NCI-H146 treated with DMSO at 0.1 percent for 48 hours (cell line): ENCODE results near the gene NELL1.

Experiments used
- DNase-seq: peaks from one replicate; lab custom pipeline; 2025; ENCODE audit not compliant: unreplicated experiment; lab: John Stamatoyannopoulos, UW

NELL1 gene

DNA sequence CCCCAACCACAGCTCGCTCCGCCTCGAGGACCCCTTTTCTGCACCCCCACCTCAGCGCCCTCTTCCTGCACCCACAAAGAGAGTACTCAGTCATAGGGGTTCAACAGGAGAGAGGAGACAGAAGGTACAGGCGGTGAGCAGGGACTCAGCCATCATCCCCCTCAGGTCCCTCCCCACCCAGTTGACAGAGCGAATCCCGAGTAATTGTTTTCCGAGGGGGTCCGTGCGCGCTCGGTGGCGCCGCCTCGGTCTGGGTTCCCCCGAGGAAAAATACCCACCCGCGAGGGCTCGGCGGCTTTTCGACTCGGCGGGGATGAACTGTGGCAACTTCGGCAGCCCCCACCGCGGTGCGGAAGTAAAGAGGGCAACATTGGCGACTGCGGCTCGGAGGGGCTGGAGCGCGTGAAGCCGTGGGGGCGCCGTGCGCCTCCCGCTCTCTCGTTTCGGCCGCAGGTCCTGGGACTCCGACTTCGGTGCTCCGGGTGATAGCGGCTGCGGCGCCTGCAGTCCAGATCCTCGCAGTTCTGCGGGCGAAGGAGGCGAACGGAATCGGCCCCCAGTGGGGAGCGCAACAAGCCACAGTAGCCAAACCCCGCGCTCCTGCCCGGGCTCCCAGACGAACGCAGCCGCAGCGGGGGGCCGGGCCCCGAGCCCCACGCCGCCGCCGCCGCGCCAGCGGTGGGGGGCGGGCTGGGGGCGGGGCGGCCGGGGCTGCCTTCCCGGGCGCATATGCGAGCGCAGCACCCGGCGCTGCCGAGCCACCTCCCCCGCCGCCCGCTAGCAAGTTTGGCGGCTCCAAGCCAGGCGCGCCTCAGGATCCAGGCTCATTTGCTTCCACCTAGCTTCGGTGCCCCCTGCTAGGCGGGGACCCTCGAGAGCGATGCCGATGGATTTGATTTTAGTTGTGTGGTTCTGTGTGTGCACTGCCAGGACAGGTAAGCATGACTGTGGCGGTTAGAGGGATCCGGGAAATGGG, at the start of gene NELL1:
NELL1 (plus strand) TSS at position 743 of the 976 bp plus-strand sequence.
- DNase-seq = peak; percentile 23

DNA sequence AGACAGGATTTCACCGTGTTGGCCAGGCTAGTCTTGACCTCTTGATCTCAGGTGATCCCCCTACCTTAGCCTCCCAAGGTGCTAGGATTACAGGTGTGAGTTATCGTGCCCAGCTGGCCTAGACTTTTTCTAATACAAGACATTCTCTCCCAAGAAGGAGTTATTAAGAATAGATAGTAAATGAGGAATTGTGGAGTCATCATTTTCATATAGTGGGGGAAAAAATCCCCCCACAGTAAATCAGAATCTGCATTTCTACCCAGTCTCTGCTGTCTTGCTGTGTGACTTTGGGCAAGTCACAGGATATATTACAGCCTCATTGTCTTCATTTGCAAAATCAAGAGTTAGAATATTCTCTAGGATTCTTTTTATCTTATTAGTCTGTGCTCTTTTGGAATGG, 48.4 kb upstream of the NELL1 start:
- no peak for DNase-seq

DNA sequence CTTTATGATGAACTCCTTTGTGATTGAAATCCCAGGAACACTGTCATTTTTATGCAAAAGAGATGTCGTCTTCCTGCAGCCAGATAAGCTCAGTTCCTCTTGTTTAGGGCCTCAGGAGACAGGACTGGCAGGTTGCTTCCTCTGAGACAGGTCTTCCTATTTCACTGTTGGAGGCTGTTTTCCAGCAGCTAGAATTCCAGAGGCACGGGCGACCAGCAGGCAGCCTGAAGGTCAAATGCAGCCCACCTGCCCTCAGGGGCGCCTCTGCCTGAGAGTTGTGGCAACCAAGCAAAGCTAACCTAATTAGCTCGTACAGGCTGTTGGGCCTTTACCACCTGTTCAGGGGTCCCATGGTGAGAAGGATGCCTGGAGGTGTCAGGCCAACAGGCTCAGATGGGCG, 47.7 kb upstream of the NELL1 start:
- peak; percentile 84 for DNase-seq

DNA sequence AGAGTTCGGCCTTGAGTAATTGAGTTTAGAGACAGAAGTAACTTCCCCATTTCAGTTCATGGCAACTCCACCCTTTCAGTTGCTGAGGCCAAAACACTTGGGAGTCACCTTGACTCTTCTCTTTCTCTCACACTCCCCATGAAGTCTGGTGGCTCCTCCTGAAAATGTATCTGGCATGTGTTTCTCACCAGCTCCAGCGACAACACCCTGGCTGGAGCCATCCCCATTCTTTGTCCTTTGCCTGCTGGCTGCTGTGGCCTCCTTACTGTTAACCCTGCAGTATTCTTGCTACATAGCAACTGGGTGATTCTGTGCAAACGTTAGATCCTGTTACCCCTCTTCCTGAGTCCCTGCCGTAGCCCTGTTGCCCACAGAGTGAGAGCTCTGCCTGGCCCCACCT, 46.1 kb upstream of the NELL1 start:
- no peak for DNase-seq

DNA sequence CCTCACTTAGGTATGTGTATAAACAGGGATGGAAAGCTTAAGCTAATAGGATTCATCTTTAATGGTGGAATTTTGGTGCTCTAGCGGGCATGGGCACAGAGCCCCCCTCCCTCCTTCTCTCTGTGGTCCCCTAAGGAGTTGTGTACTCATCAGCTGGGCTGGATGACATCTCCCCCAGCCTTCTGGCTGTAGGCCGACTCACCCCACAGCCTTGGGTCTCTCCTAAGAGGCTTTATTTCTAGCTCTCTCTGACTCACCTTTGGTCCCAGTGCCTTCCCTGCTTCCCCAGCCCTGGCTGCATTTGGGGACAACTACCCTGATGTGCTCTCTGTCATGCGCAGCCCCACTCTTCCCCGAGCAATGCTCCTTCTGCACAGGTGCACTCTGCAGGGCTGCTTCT, 43.1 kb upstream of the NELL1 start:
- DNase-seq = no peak

DNA sequence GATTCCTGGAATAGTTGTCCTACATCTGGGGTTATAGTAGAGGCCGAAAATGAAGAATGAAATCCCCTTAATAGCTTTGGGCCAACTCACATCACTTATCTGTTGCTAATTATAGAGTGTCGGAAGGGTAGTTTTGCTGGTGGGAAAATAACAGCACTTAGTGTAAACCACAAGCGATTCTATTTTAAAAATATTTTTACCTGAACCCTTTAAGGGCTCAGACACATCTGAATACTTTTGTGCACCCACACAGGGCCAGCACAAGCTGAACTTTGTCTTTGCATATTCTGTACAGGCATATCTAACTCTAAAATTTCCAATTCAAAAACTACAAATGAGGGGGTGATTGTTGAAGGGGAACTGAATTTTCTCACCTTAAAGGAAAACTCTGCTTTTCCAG, 42.4 kb upstream of the NELL1 start:
- DNase-seq = no peak

DNA sequence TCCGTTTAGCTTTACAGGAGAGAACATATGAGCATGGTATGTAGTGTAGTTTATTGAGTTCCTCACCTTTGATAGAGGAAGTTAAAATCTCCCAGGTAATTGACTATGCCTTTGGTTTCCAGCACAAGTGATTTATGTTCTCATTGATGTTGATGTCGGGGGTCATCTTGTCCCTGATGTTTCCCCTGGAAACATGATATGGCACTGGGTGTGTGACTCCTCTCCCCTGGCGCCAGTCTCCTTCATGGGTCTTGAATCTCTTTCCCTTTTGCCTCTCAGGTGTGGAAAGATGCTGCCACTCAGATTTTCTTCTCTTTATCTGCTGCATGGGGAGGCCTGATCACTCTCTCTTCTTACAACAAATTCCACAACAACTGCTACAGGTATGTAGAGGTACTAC, 41.7 kb upstream of the NELL1 start:
- DNase-seq = peak; percentile 29

DNA sequence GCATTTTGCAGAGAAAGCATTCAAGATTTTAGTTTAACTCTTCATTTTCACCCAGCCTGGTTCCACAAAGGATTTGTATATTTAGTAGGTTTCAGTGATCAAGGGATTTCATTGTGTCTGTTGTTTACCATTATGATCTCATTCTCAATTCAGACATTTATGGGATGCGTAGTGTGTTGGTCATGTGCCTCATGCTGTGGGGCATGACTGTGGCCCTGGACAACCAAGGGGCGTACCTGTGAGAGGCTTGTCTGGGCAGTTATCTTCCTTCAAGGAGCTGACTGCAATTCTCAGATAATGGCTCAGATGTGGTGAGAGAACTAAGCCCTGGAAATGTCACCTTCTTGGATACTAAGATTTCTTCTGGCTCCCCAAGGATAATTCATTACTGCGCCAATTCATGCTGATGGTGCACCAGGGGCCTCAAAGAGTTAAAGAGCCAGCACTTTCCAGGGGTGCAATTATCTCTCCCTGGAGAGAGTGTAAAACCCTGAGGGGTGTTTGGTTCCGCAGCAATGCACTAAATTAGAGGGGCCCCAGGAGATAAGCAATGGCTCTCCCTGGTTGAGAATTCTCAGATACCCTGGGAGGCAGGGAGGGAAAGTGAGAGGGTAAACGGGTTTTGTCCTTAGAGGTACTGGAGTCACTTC, 37.7 kb upstream of the NELL1 start:
- peak; percentile 54 for DNase-seq

DNA sequence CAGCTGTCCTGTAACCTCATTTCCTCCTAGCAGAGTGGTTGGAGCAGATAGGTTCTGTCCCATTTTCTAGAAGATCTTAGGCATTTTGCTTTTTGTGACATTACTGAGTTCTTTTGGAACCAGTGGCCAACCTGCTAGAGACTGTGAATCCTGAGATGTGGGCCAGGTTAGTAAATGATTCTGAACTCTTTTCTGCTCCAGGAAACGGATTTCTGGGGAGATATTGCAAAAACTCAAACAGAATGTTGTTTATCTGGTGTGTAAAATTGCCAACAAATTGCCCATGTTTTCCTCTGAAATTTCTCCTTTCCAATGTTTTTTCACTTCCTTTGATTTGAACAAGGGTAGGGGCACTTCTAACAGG, 37.2 kb upstream of the NELL1 start:
- no peak for DNase-seq

DNA sequence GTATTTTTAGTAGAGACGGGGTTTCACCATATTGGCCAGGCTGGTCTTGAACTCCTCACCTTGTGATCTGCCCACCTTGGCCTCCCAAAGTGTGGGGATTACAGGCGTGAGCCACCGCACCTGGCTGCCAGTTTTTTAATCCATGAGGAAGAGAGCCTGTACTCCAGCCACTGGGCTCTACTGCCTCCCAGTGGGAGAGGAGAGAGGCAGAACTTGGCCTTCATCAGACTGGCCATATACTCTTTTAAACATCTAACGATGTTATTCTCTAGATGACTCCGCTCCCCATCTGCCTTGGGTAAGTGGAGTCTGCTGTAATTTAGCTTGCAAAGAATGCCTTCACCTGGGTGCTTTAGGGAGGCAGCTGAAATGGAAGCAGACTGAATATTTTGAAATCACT, 35.3 kb upstream of the NELL1 start:
- DNase-seq = no peak

DNA sequence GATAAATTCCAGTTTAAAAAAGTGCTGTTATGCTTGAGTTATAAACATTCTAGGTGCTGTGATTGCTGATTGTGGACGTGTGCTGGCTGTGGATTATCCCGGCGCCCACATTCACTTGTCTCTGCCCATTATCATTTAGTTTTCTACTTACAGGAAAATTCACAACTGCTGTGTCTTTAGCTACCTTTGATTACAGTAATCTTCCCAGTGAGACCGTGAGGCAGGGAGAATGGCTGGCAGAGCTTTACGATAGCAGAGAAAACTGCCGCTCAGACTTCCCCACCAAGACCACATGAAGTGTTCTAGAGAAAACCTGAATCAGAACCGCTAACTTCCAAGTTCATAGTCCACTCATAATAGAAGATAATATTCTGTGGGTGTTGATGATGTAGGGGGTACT, 34.6 kb upstream of the NELL1 start:
- no peak for DNase-seq

DNA sequence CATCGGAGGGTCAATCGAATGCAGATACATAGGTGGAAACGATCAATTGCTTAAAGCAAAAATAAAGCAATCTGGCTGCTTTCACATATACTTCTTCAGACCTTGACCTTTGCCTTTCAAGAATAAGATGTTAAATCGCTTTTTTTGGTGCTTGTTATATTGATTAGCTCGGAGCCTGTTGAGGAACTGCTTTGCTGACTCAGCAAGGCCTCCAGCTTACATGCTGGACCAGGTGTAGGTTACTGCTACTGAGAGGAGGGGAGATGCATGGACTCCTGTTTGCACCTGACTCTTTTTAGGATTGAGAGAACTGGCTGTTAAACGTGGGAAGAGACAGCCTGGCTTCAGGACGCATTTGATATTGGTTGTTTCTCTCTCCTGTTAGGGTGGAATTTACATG, 31.3 kb upstream of the NELL1 start:
- no peak for DNase-seq

DNA sequence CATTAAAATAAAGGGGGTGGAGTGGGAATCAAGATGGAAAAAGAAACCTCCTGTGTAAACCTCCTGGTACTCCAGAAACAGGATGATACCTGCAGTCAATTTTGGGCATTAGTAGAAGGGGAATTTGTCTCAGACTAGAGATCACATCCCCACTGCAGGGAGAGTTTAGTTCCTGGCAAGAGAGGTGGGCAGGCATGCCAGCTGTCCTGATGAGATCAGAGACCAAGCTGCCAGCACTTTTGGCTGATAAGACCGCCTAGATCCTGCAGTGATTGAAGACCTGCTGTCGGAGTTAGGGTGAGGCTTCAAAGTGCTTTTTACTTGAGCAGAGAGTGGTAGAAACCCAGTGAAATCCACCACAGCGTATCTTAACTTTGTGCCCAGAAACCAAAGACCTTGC, 29.7 kb upstream of the NELL1 start:
- no peak for DNase-seq

DNA sequence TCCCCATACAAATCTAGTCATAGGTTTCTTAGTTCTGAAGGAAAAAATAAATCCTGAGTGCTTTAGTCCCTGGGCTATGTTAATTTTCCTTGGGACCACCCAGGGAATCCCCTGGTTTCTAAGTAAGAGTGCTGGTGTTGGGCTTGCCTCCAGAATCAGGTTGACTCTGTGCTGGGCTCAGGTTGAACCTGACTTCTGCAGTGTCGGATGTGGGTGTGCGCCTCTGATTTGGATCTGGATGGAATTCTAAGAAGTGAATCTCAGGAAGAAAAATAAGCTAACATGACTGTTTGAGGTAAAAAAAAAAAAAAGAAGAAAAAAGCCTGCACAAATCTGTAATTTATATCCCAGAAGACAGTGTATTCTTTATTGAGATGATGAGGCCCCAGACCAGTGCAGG, 29.0 kb upstream of the NELL1 start:
- no peak for DNase-seq

DNA sequence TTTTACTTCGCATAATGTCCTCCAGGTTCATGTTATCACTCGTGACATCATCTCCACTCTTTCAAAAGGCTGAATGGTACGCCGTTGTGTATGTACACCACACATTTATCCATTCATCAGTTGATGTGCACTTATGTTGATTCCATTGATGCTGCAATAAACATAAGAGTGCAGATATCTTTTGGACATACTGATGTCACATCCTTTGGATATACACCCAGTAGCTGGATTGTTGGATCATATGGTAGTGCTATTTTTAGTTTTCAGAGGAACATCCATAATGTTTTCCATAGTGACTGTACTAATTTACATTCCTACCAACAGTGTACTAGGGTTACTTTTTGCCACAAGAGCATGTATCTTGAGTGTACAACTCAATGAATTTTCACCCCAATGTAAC, 25.0 kb upstream of the NELL1 start:
- no peak for DNase-seq

DNA sequence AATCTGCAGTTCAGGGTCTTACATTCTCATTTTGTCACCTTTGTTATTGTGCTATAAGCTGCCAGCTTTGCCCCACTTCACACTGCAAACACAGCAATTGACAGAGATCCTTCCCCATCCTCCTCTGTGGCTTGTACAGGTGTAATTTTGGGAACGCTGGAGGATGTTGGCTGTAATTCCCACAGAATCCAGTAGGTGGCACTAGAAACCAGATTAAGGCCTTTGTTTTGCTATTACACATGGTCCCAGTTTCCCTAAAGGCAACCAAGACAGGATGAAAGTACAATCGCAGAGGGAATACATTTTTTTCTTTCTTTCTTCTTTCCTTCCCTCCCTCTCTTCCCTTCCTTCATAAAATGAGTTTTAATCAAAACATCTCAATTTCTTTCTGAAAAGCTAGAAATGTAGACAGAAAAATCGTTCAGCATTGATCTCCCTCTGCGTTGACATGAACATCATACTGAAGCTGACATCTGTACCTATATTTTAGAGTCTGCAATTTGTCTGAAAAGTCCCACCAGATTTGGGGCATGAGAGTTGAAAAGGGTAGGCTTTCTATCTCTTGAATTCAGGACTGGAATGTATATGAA, 21.3 kb upstream of the NELL1 start:
- peak; percentile 72 for DNase-seq

DNA sequence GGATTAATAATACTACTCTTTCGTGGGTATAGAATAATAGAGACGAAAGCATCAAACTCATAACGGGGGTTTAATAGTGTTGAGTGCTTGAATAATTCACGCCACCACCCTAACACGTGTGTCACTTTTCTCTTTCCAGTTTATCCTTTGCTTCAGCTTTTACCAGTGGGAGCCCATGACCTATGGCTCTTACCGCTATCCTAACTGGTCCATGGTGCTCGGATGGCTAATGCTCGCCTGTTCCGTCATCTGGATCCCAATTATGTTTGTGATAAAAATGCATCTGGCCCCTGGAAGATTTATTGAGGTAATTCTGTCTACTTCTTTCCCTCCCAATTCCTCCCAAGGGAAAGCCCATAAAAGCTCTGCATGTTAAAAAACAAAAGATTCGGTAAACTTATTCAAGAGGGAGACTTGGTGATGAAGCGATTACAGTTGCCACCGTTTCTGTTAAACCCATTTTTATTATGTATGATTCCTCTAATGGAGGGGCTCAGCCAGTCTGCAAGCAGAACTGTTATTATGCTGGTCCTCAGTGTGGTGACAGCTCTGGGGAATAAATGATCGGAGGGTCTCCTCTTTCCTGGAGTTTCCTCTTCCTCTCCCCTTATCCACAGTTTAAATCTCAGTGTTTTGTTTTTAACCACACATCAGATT, 17.1 kb upstream of the NELL1 start:
- no peak for DNase-seq

DNA sequence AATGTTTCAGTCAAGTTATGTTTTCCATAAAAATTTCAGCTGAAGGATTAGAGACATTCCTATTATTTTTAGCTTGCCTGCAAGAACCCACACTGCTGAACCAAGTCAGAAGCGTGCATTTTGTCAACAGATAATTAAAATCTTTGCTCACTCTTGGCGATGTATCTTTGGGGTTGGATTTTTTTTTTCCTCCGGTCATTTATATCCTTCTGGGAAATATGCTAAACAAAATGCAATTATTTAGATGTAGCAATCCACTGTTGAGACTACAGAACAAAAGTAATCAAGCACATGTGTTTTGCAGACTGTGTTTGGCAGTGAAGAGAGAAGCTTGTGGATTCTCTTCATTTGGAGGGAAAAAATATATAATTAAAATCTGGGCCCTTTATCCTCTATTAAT, 15.3 kb upstream of the NELL1 start:
- no peak for DNase-seq

DNA sequence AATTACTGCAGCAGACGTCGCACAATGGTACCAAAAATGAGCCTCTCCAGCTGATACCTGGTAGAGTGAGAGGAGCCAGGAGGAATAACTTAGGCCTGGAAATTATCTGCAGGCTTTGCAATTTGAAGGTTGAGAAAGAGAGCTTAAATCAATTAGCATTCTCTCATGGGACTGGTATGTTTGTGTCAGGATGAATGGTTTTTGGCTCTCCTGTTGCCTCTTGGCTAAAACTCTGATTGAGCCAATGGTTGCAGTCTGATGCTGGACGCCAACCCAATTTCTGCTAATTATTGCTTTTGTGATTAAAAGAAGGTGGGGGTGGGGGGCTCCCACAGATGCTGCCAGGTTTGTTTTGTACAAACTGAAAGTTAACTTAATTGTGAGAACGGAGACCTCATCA, 12.5 kb upstream of the NELL1 start:
- no peak for DNase-seq

DNA sequence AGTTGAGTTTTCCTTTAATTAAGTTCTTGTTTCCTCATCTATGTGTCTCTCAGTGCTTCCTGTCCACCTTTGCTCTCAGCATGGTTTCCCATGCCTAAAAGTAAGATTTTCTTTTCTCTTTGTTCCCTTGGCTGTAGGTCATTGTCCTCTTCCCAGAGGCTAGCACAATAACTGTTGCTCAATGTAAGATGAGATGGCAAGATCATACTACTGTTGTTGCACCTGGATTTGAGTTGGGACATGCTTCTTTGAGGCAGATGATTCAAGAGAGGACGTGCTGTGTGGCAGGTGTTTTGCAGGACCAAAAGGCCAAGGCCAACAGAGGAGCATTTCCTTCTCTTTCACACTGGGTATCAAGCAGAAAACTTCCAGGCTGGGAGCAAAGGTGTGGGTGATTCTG, 11.3 kb upstream of the NELL1 start:
- DNase-seq = peak; percentile 98

DNA sequence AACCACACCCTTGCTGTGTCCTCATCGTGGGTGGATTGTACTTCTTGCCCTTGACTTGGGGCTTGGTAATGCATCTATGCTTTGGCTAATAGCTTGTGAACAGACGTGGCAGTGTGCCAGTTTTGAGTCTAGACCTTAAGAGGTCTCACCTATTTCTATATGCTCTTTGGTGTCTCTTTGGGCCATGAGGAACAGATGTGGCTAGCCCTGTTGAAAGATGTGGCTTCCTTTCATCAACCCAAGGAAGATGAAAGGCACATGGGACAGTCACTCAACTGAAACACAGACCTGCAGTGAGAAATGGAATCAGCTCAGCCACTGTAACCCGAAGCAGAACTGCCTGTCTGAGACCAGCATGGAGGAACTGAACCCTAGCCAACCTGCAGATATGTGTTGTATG, 7.9 kb upstream of the NELL1 start:
- no peak for DNase-seq

DNA sequence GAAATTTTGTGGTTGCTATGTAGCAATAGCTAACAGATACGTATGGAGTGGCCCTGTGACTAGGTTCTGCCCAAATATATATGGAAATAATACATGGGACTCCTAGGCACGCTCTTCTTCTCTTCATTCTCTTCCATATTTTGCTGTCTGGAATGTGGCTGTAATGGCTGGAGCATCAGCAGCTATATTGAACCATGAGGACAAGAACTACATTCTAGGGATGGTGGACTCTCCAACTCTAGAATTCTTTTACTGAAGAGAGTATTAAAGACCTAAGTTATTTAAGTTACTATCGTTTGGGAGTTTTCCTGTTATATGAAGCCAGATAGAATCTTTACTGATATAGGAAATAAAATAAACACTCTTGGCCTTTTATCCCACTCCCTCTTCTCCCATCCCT, 7.5 kb upstream of the NELL1 start:
- no peak for DNase-seq
